AG08396 (cell line): ENCODE data around the gene DOK3.
"Not testable (repeated sequence)": the region's sequence is repeated elsewhere in the genome, so short reads cannot be mapped to it uniquely, and the experiment has no call there.

Experiments used
- DNase-seq: peaks from one replicate; pipeline ENCODE4 v3.0.0; 2012; ENCODE audit warnings: low spot score, mixed read lengths

DOK3 gene

GRCh38 chr5:177496727-177497291 lies 12.8 kb downstream of the DOK3 start:
- peak; percentile 91 for DNase-seq

- DNase-seq: peak; percentile 65
Measured at GRCh38 chr5:177496070-177496726, 13.4 kb downstream of the DOK3 start.

- DNase-seq: peak; percentile 87
Measured at GRCh38 chr5:177495243-177496060, 14.2 kb downstream of the DOK3 start.

- peak; percentile 91 for DNase-seq
Measured at GRCh38 chr5:177494346-177495195, 15.1 kb downstream of the DOK3 start.

- DNase-seq: no peak
Measured at GRCh38 chr5:177493795-177494345, 15.8 kb downstream of the DOK3 start.

GRCh38 chr5:177492841-177493240 lies 16.8 kb downstream of the DOK3 start:
- DNase-seq: no peak

GRCh38 chr5:177491983-177492746 lies 17.5 kb downstream of the DOK3 start:
- no peak for DNase-seq

- DNase-seq: peak; percentile 85
Measured at GRCh38 chr5:177491429-177491945, 18.1 kb downstream of the DOK3 start.

- no peak for DNase-seq
Measured at GRCh38 chr5:177490992-177491391, 18.6 kb downstream of the DOK3 start.

- no peak for DNase-seq
Measured at GRCh38 chr5:177490311-177490991, 19.2 kb downstream of the DOK3 start.

- DNase-seq: no peak
Measured at GRCh38 chr5:177489119-177489716, 20.4 kb downstream of the DOK3 start.

GRCh38 chr5:177487975-177488374 lies 21.7 kb downstream of the DOK3 start:
- no peak for DNase-seq

- no peak for DNase-seq
Measured at GRCh38 chr5:177487144-177487543, 22.5 kb downstream of the DOK3 start.

GRCh38 chr5:177486256-177486655 lies 23.4 kb downstream of the DOK3 start:
- no peak for DNase-seq

- DNase-seq: not testable (repeated sequence)
Measured at GRCh38 chr5:177485753-177486152, 23.9 kb downstream of the DOK3 start.

- no peak for DNase-seq
Measured at GRCh38 chr5:177484902-177485549, 24.6 kb downstream of the DOK3 start.

- DNase-seq: no peak
Measured at GRCh38 chr5:177483994-177484901, 25.4 kb downstream of the DOK3 start.

- no peak for DNase-seq
Measured at GRCh38 chr5:177483042-177483441, 26.6 kb downstream of the DOK3 start.
